ENCODE results near the gene SELL. TPM values are rescaled to one million over a fixed set of nuclear protein-coding genes. Genes with fewer than 3 reads are reported as not detected.

SELL gene
- total RNA-seq (ENCODE audit: low replicate concordance): not detected in 2 replicates

GRCh38 chr1:169711469-169712308, at the start of gene SELL:
TSS of gene SELL (minus strand) at chr1:169711620. CDS start at chr1:169711498, 122 bp downstream.
- peak; percentile 71 for DNase-seq (ENCODE audit: low spot score)
- Mint-ChIP-seq H3K4me1 (no peaks in the 10 kb centered on the region), H3K4me3 (no peak within 1 kb of the TSS), H3K36me3 (no peaks in the 10 kb centered on the region), H3K27ac (no peak within 1 kb of the TSS), H3K27me3 (ENCODE audit: insufficient read depth, low read depth) (no peaks in the 10 kb centered on the region), H3K9me3 (peaks cover 16% of the 10 kb centered on the region)
- Histone ChIP-seq H3K4me2 (no peak within 1 kb of the TSS), H3K27me3 (peaks cover 12% of the 10 kb centered on the region), H3K36me3 (no peaks in the 10 kb centered on the region), H3K4me1 (no peaks in the 10 kb centered on the region), H3K9me3 (ENCODE audit: low read depth) (no peaks in the 10 kb centered on the region), H3K9ac (no peak within 1 kb of the TSS), H3K79me2 (ENCODE audit: low read depth) (no peaks in the 10 kb centered on the region), H3F3A (ENCODE audit: low read depth) (no peaks in the 10 kb centered on the region), H4K20me1 (ENCODE audit: low read depth) (no peaks in the 10 kb centered on the region), H3K4me3 (no peak within 1 kb of the TSS), H2AFZ (replicated peaks) (no peak within 1 kb of the TSS), H3K27ac (no peak within 1 kb of the TSS)
- TF ChIP-seq EZH2 (IDR thresholded peaks at IDR 0.05) (no peak), CTCF (IDR thresholded peaks at IDR 0.05) (peak; percentile 79)

DNA sequence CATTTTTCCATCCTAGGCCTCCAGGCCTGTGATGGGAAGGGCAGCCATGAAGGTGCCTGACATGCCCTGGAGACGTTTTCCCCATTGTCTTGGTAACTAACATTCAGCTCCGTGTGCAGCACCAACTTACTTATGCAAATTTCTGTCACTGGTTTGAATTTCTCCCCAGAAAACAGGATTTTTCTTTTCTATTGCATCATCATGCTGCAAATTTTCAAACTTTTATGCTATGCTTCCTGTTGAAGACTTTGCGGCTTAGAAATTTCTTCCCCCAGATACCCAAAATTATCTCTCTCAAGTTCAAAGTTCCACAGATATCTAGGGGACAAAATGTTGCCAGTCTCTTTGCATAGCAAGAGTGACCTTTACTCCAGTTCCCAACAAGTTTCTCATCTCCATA, 47.6 kb upstream of the SELL start:
- Mint-ChIP-seq H3K36me3 (no peaks in the 10 kb centered on the region), H3K27me3 (ENCODE audit: insufficient read depth, low read depth) (no peaks in the 10 kb centered on the region), H3K4me3 (no peak overlapping the region), H3K9me3 (peaks cover 9% of the 10 kb centered on the region), H3K4me1 (no peaks in the 10 kb centered on the region), H3K27ac (no peak overlapping the region)
- no peaks in the 10 kb centered on the region for H4K20me1 ChIP-seq (ENCODE audit: low read depth)
- no peaks in the 10 kb centered on the region for H3K9me3 ChIP-seq (ENCODE audit: low read depth)
- H2AFZ ChIP-seq (replicated peaks): no peak overlapping the region
- no peaks in the 10 kb centered on the region for H3K27me3 ChIP-seq
- DNase-seq (ENCODE audit: low spot score): no peak
- TF ChIP-seq EZH2 (IDR thresholded peaks at IDR 0.05) (no peak), EZH2phosphoT487 (IDR thresholded peaks at IDR 0.05) (no peak), CTCF (IDR thresholded peaks at IDR 0.05) (no peak)
- no peaks in the 10 kb centered on the region for H3K36me3 ChIP-seq
- H3K4me1 ChIP-seq: no peaks in the 10 kb centered on the region
- H3K4me3 ChIP-seq: no peak overlapping the region
- H3K4me2 ChIP-seq: no peak overlapping the region
- no peak overlapping the region for H3K9ac ChIP-seq
- no peaks in the 10 kb centered on the region for H3F3A ChIP-seq (ENCODE audit: low read depth)
- no peaks in the 10 kb centered on the region for H3K79me2 ChIP-seq (ENCODE audit: low read depth)
- H3K27ac ChIP-seq: no peak overlapping the region

GRCh38 chr1:169753549-169753948, 42.1 kb upstream of the SELL start:
- Histone ChIP-seq H3K4me1 (no peaks in the 10 kb centered on the region), H3K9me3 (ENCODE audit: low read depth) (no peaks in the 10 kb centered on the region), H3K4me3 (no peak overlapping the region), H3K27me3 (no peaks in the 10 kb centered on the region), H3K27ac (no peak overlapping the region), H3K36me3 (no peaks in the 10 kb centered on the region), H4K20me1 (ENCODE audit: low read depth) (no peaks in the 10 kb centered on the region), H2AFZ (replicated peaks) (no peak overlapping the region), H3K79me2 (ENCODE audit: low read depth) (no peaks in the 10 kb centered on the region), H3K4me2 (no peak overlapping the region), H3F3A (ENCODE audit: low read depth) (no peaks in the 10 kb centered on the region), H3K9ac (no peak overlapping the region)
- Mint-ChIP-seq H3K27me3 (ENCODE audit: insufficient read depth, low read depth) (no peaks in the 10 kb centered on the region), H3K9me3 (no peaks in the 10 kb centered on the region), H3K4me3 (no peak overlapping the region), H3K4me1 (no peaks in the 10 kb centered on the region), H3K27ac (no peak overlapping the region), H3K36me3 (no peaks in the 10 kb centered on the region)
- no peak for DNase-seq (ENCODE audit: low spot score)
- TF ChIP-seq EZH2 (IDR thresholded peaks at IDR 0.05): no peak
- TF ChIP-seq CTCF (IDR thresholded peaks at IDR 0.05): peak; percentile 42
- TF ChIP-seq EZH2phosphoT487 (IDR thresholded peaks at IDR 0.05): no peak
